Sigmoid colon (tissue), 7 donors: ENCODE data around the gene TBX3. TPM values are rescaled to one million over a fixed set of nuclear protein-coding genes. Genes with fewer than 3 reads are reported as not detected.

ENCODE experiments used
- DNase-seq: peaks from one replicate; pipeline ENCODE4 v3.0.0-alpha.2; 2019
- H3K27ac ChIP-seq, 4 donors: fragments of 200-600 bp; sonication (generic); one replicate each; pipeline ENCODE4 v1.5.1; 2016 to 2019; ENCODE audit warnings: mild to moderate bottlenecking in 1 of 4
- H3K27me3 ChIP-seq, 3 donors: fragments of 200-600 bp; sonication (generic); one replicate each; pipeline ENCODE4 v1.5.1; 2019; ENCODE audit warnings: mild to moderate bottlenecking in 1 of 3
- H3K36me3 ChIP-seq, 4 donors: fragments of 200-600 bp; sonication (generic); one replicate each; pipeline ENCODE4 v1.5.1; 2016 to 2019
- H3K4me1 ChIP-seq, 4 donors: fragments of 200-600 bp; sonication (generic); one replicate each; pipeline ENCODE4 v1.5.1; 2017 to 2019
- H3K4me3 ChIP-seq, 4 donors: fragments of 200-600 bp; sonication (generic); one replicate each; pipeline ENCODE4 v1.5.1; 2017 to 2019; ENCODE audit warnings: mild to moderate bottlenecking in 2 of 4, moderate library complexity in 1 of 4
- H3K9me3 ChIP-seq, 4 donors: fragments of 200-600 bp in 3 of 4; sonication (generic) in 3 of 4; one replicate each; pipeline versions ENCODE4 v1.5.1 to v1.6.1; 2013 to 2019
- EP300 ChIP-seq, 4 donors: sonication (generic); formaldehyde crosslinking; IDR thresholded peaks; one replicate each; pipeline ENCODE4 v1.6.1; 2017; ENCODE audit warnings: antibody characterized with exemption in 4 of 4
- POLR2A ChIP-seq, 2 donors: fragments of 450-650 bp; IDR thresholded peaks; one replicate each; pipeline ENCODE4 v1.6.1; 2016; ENCODE audit warnings: antibody characterized with exemption in 2 of 2, mild to moderate bottlenecking in 2 of 2, moderate library complexity in 2 of 2
- POLR2AphosphoS5 ChIP-seq, 4 donors: sonication (generic); formaldehyde crosslinking; IDR thresholded peaks; one replicate each; pipeline ENCODE4 v1.6.1; 2017; ENCODE audit warnings: antibody characterized with exemption in 4 of 4
- WGBS, 2 donors: extraction: QIAGEN DNeasy Blood & Tissue Kit; methylation state at CpG; one replicate each; pipeline ENCODE4 v1.1.7; 2013; 5-methylcytosine and 5-hydroxymethylcytosine counted together
- intact Hi-C: fragments of 100-400 bp; cut with DNase I; formaldehyde crosslinking; loops from one replicate; pipeline ENCODE4 v1.15.1; 2023
- polyA plus RNA-seq, 3 donors: library from polyadenylated mRNA; stranded (reverse); fragments of 200-250 nt; gene quantifications; one replicate each; pipeline ENCODE4 v1.2.3, GENCODE V29; 2013
- total RNA-seq, 4 donors: library from RNA; depleted of rRNA; stranded (reverse); fragments of >200 nt; gene quantifications; one replicate each; pipeline ENCODE4 v1.1.0, GENCODE V29; 2016
- TF ChIP-seq, protein P1 (sequence below), 4 experiments: fragments of 450-650 bp in 3 of 4; fragments of 200-600 bp in 1 of 4; IDR thresholded peaks; one replicate each; pipeline ENCODE4 v1.5.1; 2016 to 2019; ENCODE audit warnings: antibody characterized with exemption in 4 of 4, mild to moderate bottlenecking in 3 of 4, moderate library complexity in 2 of 4
- donor health status: healthy with polysubstance abuse.
- donor health status: Bipolar disorder and iron deficiency.
- donor health status: healthy.

Gene TBX3
- total and polyA plus RNA-seq, 7 donors = 2.3 to 9.7 (median 6.2) TPM

DNA sequence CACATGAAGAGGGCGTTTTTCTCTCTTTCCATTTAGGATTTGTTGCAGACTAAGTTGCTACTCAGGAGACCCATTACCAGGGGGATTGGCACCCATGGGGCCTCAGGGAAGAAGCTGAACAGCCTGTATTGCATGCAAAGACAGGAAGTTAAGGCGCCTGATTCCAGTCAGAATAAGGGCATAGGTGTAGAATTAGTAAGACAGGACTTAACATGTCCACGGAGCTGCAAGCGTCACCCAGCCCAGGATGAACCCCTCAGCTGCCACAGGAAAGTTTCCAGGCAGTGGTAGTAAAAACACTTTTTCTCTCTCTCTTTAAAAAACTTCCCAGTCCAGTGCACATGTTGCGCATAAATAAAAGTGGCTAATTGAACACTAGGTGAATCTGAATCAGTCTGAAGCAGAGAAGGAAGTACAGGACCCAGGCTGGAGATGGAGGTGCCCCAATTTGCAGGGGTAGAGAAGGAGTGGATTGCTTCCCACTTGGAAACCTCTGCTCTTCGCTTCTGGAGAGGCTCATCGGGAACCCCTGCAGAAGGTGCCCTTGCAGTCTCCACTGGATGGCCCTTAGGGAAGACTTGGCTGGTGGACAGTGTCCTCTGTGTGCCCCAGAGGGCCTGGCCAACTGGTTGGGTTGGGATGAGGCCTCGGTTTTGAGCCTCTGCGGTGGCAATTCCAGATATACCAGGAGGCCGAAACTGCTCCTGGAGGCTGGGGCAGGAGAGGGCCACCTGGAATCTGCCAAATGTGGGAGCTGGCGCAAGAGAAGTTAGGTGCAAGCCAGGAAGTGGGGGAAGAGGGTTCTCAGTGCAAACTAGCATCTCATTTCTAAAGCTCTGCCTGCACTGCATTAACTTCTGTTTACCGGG is 10.7 kb upstream of the TBX3 start:
- no peaks in the 10 kb centered on the region for H3K9me3 ChIP-seq
- TF ChIP-seq EP300 (IDR thresholded peaks at IDR 0.05) (no peak), POLR2A (IDR thresholded peaks at IDR 0.05) (no peak), POLR2AphosphoS5 (IDR thresholded peaks at IDR 0.05) (no peak)
- TF ChIP-seq, protein P1, sequence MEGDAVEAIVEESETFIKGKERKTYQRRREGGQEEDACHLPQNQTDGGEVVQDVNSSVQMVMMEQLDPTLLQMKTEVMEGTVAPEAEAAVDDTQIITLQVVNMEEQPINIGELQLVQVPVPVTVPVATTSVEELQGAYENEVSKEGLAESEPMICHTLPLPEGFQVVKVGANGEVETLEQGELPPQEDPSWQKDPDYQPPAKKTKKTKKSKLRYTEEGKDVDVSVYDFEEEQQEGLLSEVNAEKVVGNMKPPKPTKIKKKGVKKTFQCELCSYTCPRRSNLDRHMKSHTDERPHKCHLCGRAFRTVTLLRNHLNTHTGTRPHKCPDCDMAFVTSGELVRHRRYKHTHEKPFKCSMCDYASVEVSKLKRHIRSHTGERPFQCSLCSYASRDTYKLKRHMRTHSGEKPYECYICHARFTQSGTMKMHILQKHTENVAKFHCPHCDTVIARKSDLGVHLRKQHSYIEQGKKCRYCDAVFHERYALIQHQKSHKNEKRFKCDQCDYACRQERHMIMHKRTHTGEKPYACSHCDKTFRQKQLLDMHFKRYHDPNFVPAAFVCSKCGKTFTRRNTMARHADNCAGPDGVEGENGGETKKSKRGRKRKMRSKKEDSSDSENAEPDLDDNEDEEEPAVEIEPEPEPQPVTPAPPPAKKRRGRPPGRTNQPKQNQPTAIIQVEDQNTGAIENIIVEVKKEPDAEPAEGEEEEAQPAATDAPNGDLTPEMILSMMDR (IDR thresholded peaks at IDR 0.05) = no peak
- H3K4me1 ChIP-seq = peaks cover 0 to 25% (median 17%) of the 10 kb centered on the region in 4 donors
- H3K4me3 ChIP-seq = no peak overlapping the region
- H3K36me3 ChIP-seq = no peaks in the 10 kb centered on the region
- no peak for DNase-seq
- H3K27ac ChIP-seq = no peak overlapping the region
- intact Hi-C loops = no loop called here
- peaks cover 55 to 100% (median 100%) of the 10 kb centered on the region in 3 donors for H3K27me3 ChIP-seq
- WGBS, 2 donors = 50 to 73% methylated on average over 12 of the region's 12 CpGs

DNA sequence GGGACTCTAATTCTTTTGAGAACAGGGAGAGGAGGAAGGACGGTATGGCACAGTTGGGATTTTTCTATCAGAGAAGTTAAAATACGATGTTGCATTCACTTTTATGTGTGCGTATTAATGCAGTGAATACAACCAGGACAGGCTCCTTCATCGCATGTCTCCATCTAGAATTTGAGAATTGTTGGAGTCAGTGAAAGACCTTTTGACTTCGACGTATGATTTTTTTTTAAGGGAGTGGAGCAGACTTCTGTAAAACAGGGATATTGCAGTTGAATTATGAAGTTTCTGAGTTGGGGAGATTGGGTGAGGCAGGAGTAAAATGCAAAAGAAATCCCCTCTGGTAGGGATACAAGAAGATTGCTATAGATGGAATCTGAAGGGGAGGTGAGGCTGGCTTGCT is 9.6 kb upstream of the TBX3 start:
- intact Hi-C loops = no loop called here
- no peak for DNase-seq
- H3K9me3 ChIP-seq = no peaks in the 10 kb centered on the region
- H3K4me1 ChIP-seq = peaks cover 0 to 24% (median 16%) of the 10 kb centered on the region in 4 donors
- H3K4me3 ChIP-seq = no peak overlapping the region
- peaks cover 46 to 100% (median 98%) of the 10 kb centered on the region in 3 donors for H3K27me3 ChIP-seq
- no peaks in the 10 kb centered on the region for H3K36me3 ChIP-seq
- no peak overlapping the region for H3K27ac ChIP-seq
- TF ChIP-seq, protein P1 (IDR thresholded peaks at IDR 0.05) = no peak
- TF ChIP-seq EP300 (IDR thresholded peaks at IDR 0.05) (no peak), POLR2AphosphoS5 (IDR thresholded peaks at IDR 0.05) (no peak), POLR2A (IDR thresholded peaks at IDR 0.05) (no peak)
- WGBS, 2 donors = 30 to 49% methylated on average over 6 of the region's 6 CpGs

DNA sequence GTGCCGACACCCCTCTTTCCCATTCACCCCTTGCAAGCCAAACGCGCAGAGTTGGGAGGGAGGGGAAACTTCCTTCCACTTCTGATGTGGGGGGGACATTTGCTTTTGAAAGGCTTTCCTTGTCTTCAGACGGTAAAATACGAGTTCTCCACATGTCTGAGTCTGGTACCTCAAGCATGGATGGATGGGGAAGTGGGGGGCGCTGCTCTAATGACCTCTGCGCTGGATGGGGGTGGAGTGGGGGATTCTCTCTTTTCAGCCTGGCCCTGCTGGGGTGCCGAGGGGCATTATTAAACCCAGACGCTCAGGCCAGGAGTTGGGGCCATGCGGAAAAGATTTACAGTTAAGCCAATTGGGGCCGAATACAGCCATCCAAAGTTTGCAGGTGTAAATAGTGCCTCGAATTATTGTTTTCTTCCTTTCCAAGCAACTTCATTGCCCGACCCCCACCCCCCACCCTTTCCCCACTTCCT is 9.1 kb upstream of the TBX3 start:
- H3K9me3 ChIP-seq = no peaks in the 10 kb centered on the region
- TF ChIP-seq, protein P1 (IDR thresholded peaks at IDR 0.05) = no peak
- TF ChIP-seq EP300 (IDR thresholded peaks at IDR 0.05) (no peak), POLR2AphosphoS5 (IDR thresholded peaks at IDR 0.05) (no peak)
- peak overlapping the region in 2 of 4 donors; percentile 37 to 49 for H3K27ac ChIP-seq
- intact Hi-C loops = no loop called here
- H3K4me1 ChIP-seq = peaks cover 0 to 20% (median 13%) of the 10 kb centered on the region in 4 donors
- H3K27me3 ChIP-seq = peaks cover 50 to 100% (median 98%) of the 10 kb centered on the region in 3 donors
- WGBS, 2 donors = 5 to 7% methylated on average over 13 of the region's 13 CpGs
- peak; percentile 32 for DNase-seq
- H3K36me3 ChIP-seq = no peaks in the 10 kb centered on the region
- peak overlapping the region; percentile 2 to 35 (median 32) for H3K4me3 ChIP-seq

DNA sequence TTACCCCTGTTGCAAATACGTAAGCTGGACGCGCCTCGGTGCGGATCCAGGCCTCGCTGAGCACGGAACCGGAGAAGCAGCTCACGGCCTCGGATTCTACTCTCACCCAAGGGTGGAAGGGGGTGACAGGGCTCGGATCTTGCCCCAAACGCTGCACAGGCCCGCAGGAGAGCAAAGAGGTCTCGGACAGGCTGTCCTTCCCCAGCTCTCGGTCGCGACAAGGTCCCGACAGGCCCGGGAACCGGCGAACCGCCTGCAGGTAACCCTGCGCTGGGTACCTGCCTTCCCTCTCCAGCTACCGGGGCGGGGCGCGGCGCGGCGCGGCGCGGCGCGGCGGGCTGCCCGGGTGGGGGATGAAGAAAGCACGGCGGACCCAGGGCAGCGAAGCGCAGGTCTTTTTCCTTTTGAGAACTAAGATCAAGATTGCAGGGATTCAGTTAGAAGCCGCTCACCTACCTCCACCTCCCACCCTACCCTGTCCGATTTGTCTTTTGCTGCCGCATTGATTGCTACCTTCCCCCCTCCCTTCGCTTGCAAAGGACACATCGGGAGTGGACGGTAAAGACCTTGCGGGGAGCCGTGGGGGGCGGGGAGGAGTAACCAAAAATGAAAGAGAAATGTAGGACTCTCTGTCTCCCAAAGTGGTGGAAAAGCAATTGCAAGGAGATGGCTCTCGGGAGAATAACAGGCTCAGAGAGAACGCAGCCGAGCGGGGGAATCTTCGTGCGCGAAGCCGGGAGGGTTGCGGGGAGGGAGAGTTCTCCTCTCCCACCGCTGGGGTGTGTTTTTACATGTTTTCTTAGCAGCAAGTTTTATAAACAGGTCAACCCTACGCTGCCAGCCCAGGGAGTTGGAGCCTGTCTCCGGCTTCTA is 8.4 kb upstream of the TBX3 start:
- Histone ChIP-seq H3K4me3 (peak overlapping the region; percentile 2 to 35 (median 32)), H3K9me3 (no peaks in the 10 kb centered on the region), H3K27ac (peak overlapping the region in 2 of 4 donors; percentile 37 to 49), H3K4me1 (peaks cover 0 to 14% (median 12%) of the 10 kb centered on the region in 4 donors), H3K36me3 (no peaks in the 10 kb centered on the region), H3K27me3 (peaks cover 55 to 100% (median 98%) of the 10 kb centered on the region in 3 donors)
- intact Hi-C loops = no loop called here
- no peak for TF ChIP-seq POLR2A (IDR thresholded peaks at IDR 0.05)
- TF ChIP-seq POLR2AphosphoS5 (IDR thresholded peaks at IDR 0.05) = no peak
- TF ChIP-seq, protein P1 (IDR thresholded peaks at IDR 0.05) = no peak
- TF ChIP-seq EP300 (IDR thresholded peaks at IDR 0.05) = no peak
- DNase-seq = peak; percentile 55
- 6 to 12% methylated on average over 62 of the region's 62 CpGs for WGBS, 2 donors
